Thyroid gland (tissue), 4 donors: ENCODE results near the gene HRH4. TPM values are rescaled to one million over a fixed set of nuclear protein-coding genes. Genes with fewer than 3 reads are reported as not detected.

Source experiments
- DNase-seq, 2 donors: peaks; one replicate each; pipeline ENCODE4 v3.0.0-alpha.2; 2019
- H3K27ac ChIP-seq, 3 donors: fragments of 200-600 bp; sonication (generic); 1 replicate in 2 of 3; 2 replicates in 1 of 3; pipeline ENCODE4 v1.5.1; 2016 to 2019; ENCODE audit warnings: mild to moderate bottlenecking in 1 of 3, moderate library complexity in 1 of 3
- H3K27me3 ChIP-seq: fragments of 200-600 bp; sonication (generic); one replicate; pipeline ENCODE4 v1.5.1; 2019
- H3K36me3 ChIP-seq, 2 donors: fragments of 200-600 bp; sonication (generic); one replicate each; pipeline ENCODE4 v1.5.1; 2016 to 2019
- H3K4me1 ChIP-seq, 2 donors: fragments of 200-600 bp; sonication (generic); one replicate each; pipeline ENCODE4 v1.5.1; 2017 to 2019
- H3K4me3 ChIP-seq, 3 donors: fragments of 200-600 bp; sonication (generic); replicated peaks in 1 of 3; 1 replicate in 2 of 3; 2 replicates in 1 of 3; pipeline ENCODE4 v1.5.1; 2016; ENCODE audit warnings: mild to moderate bottlenecking in 1 of 3
- H3K9me3 ChIP-seq: fragments of 200-600 bp; sonication (generic); one replicate; pipeline ENCODE4 v1.5.1; 2017
- POLR2A ChIP-seq, 2 donors: fragments of 450-650 bp; IDR thresholded peaks; one replicate each; pipeline ENCODE4 v1.6.1; 2017; ENCODE audit warnings: antibody characterized with exemption in 2 of 2, mild to moderate bottlenecking in 2 of 2, moderate library complexity in 1 of 2
- whole genome bisulfite sequencing, 2 donors: methylation state at CpG; one replicate each; pipeline ENCODE4 v1.1.5; 2017; 5-methylcytosine and 5-hydroxymethylcytosine counted together
- intact Hi-C: fragments of 100-400 bp; cut with DNase I; formaldehyde crosslinking; loops from one replicate; pipeline ENCODE4 v1.15.1; 2023
- small RNA-seq: library from RNA; depleted of rRNA; stranded (forward); fragments of <200 nt; gene quantifications from one replicate; pipeline ENCODE3, GENCODE V24; 2016
- total RNA-seq, 4 donors: library from RNA; depleted of rRNA; stranded (reverse); fragments of >200 nt; gene quantifications; one replicate each; pipeline ENCODE4 v1.2.3, GENCODE V29; 2016
- TF ChIP-seq, protein P1 (sequence below), 6 experiments: fragments of 200-600 bp in 3 of 6; fragments of 450-650 bp in 3 of 6; sonication (generic) in 3 of 6; IDR thresholded peaks; one replicate each; pipeline ENCODE4 v1.5.1; 2016 to 2019; ENCODE audit warnings: antibody characterized with exemption in 6 of 6, mild to moderate bottlenecking in 2 of 6, inconsistent platforms in 1 of 6, moderate library complexity in 1 of 6

The HRH4 gene
- total RNA-seq, 4 donors from 2014 or later = not detected

DNA sequence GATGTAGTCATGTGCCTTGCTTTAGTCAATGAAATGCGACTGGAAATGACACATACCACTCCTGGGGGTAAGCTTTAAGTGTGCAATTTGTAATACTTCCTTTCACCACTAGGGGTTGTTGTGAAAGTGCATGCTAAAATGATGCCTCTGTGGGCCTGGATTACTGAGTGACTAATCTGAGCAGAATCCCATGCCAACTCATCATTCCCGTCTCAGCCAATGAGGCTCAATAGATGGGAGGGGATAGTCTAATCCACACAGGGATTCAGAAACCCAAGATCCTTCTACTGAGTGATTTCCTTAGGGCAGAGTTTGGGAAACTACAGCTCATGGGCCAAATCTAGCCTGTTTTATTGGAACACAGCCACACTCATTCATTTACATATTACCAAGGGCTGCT is 54.0 kb downstream of the HRH4 start:
- Histone ChIP-seq H3K4me3 (no peak overlapping the region), H3K9me3 (no peaks in the 10 kb centered on the region), H3K36me3 (no peaks in the 10 kb centered on the region), H3K27ac (no peak overlapping the region), H3K27me3 (no peaks in the 10 kb centered on the region), H3K4me1 (no peaks in the 10 kb centered on the region)
- WGBS, 2 donors = 61 to 74% methylated on average over 2 of the region's 2 CpGs
- TF ChIP-seq, protein P1, sequence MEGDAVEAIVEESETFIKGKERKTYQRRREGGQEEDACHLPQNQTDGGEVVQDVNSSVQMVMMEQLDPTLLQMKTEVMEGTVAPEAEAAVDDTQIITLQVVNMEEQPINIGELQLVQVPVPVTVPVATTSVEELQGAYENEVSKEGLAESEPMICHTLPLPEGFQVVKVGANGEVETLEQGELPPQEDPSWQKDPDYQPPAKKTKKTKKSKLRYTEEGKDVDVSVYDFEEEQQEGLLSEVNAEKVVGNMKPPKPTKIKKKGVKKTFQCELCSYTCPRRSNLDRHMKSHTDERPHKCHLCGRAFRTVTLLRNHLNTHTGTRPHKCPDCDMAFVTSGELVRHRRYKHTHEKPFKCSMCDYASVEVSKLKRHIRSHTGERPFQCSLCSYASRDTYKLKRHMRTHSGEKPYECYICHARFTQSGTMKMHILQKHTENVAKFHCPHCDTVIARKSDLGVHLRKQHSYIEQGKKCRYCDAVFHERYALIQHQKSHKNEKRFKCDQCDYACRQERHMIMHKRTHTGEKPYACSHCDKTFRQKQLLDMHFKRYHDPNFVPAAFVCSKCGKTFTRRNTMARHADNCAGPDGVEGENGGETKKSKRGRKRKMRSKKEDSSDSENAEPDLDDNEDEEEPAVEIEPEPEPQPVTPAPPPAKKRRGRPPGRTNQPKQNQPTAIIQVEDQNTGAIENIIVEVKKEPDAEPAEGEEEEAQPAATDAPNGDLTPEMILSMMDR (IDR thresholded peaks at IDR 0.05) = peak in 4 of 6 experiments; percentile 16 to 48 (median 26)
- no peak for TF ChIP-seq POLR2A (IDR thresholded peaks at IDR 0.05)
- intact Hi-C loops = no loop called here
- no peak for DNase-seq

DNA sequence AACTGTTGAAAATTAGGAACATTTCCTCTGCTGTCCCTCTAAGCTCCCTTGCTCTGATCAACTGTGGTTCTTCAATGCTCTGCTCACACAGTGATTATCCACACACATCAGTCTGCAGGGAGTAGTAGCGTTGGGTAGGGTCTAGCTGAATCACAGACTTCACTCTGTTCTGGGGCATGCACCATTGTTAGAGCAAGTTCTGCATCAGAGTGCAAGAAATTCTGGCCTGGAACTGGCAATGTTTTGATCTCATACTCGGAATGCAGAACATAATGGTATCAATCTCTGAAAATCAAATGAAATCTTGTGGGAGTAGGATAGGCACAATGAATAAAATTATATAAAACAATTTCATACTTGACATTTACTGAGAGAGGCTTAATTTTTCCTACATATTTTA is 55.3 kb downstream of the HRH4 start:
- Histone ChIP-seq H3K9me3 (no peaks in the 10 kb centered on the region), H3K4me3 (no peak overlapping the region), H3K27ac (no peak overlapping the region), H3K4me1 (no peaks in the 10 kb centered on the region), H3K36me3 (no peaks in the 10 kb centered on the region), H3K27me3 (no peaks in the 10 kb centered on the region)
- no peak for DNase-seq
- intact Hi-C loops = no loop called here
- 88 to 90% methylated on average over 2 of the region's 2 CpGs for WGBS, 2 donors
- TF ChIP-seq POLR2A (IDR thresholded peaks at IDR 0.05) = no peak
- TF ChIP-seq, protein P1 (IDR thresholded peaks at IDR 0.05) = no peak

DNA sequence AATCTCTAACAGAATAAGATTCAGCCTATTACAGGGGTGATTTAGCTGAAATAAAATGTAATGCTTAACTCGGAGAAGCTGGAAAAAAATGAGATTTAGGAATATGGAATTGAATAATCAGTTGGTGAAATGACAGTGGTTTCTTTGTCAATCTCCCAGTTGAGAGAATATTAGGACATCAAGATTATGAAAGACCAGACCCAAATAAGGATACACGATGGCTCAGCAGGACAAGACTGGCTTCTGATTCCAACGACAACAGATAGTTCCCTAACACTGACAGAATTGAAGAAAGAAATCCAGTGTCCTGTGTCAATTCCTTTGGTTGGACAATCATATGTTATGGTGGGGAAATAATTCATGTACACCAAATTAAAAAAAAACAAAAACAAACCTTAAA is 55.8 kb downstream of the HRH4 start:
- Histone ChIP-seq H3K27me3 (no peaks in the 10 kb centered on the region), H3K9me3 (no peaks in the 10 kb centered on the region), H3K4me1 (no peaks in the 10 kb centered on the region), H3K4me3 (no peak overlapping the region), H3K36me3 (no peaks in the 10 kb centered on the region), H3K27ac (no peak overlapping the region)
- intact Hi-C loops = no loop called here
- no peak for DNase-seq
- 81 to 89% methylated on average over 3 of the region's 3 CpGs for WGBS, 2 donors
- TF ChIP-seq POLR2A (IDR thresholded peaks at IDR 0.05) = no peak
- TF ChIP-seq, protein P1 (IDR thresholded peaks at IDR 0.05) = no peak

DNA sequence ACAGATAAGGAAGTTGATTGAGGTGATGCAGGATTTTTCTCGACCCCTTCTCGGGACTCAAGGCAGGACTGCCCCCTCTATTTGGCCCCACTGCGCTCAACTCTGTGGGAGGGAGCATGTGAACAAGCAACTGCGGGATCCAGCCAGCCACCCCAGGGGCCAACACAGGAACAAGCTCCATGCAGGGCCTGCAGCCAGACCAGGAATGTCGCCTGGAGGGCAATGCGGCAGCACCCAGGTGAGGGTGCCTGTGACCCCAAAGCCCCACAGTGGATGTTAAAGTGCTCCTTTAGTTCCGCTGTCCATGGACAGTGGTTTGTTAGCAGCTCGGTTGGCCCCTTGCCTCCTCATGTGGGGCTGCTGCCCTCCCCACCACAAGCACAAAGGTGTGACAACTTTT is 57.1 kb downstream of the HRH4 start:
- H3K4me3 ChIP-seq = no peak overlapping the region
- 89 to 93% methylated on average over 5 to 6 of the region's 8 CpGs for WGBS, 2 donors
- no peaks in the 10 kb centered on the region for H3K4me1 ChIP-seq
- no peaks in the 10 kb centered on the region for H3K36me3 ChIP-seq
- TF ChIP-seq, protein P1 (IDR thresholded peaks at IDR 0.05) = no peak
- no peak for TF ChIP-seq POLR2A (IDR thresholded peaks at IDR 0.05)
- H3K9me3 ChIP-seq = no peaks in the 10 kb centered on the region
- no peak for DNase-seq
- no peak overlapping the region for H3K27ac ChIP-seq
- no peaks in the 10 kb centered on the region for H3K27me3 ChIP-seq
- intact Hi-C loops = no loop called here

DNA sequence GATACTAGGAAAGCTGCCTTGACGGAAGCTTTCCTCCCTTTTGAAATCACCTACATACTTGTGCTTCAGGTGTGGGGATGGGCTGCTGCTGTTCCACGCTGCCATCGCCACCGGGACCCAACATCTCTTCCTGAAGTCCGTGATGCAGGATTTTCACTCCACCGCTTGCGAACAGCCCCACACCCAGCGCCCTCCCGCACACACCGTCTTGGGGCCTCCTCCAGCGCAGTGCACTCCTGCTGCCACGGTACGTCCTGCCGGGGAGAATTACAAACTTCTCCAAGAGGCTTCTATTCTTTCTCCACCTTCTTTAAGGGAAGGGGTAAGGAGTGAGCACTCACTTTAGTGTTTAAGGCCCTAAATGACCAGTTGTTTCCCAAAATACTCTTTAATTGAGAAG is 58.2 kb downstream of the HRH4 start:
- TF ChIP-seq, protein P1 (IDR thresholded peaks at IDR 0.05) = no peak
- no peak for TF ChIP-seq POLR2A (IDR thresholded peaks at IDR 0.05)
- intact Hi-C loops = no loop called here
- Histone ChIP-seq H3K4me3 (no peak overlapping the region), H3K27me3 (no peaks in the 10 kb centered on the region), H3K9me3 (no peaks in the 10 kb centered on the region), H3K27ac (no peak overlapping the region), H3K4me1 (no peaks in the 10 kb centered on the region), H3K36me3 (no peaks in the 10 kb centered on the region)
- DNase-seq = no peak
- 91 to 94% methylated on average over 14 of the region's 14 CpGs for WGBS, 2 donors

Small RNAs within 50 kb of the gene (small RNA-seq; reads per million reads assigned to genes)
- gene RF00019 = not detected

Other genes starting within 250 kb of the HRH4 start
- 10 to 100 TPM; 47.0 to 57.4 (median 48.2) TPM for gene OSBPL1A, start 62.8 kb upstream of the HRH4 start, total RNA-seq
- gene IMPACT, start 34.0 kb upstream of the HRH4 start, total RNA-seq = 10 to 100 TPM; 28.5 to 34.1 (median 32.6) TPM